ENCODE results near the gene OR8J3. TPM values are rescaled to one million over a fixed set of nuclear protein-coding genes. Genes with fewer than 3 reads are reported as not detected.
"Not testable (repeated sequence)": the region's sequence is repeated elsewhere in the genome, so short reads cannot be mapped to it uniquely, and the experiment has no call there.

The OR8J3 gene
- total and polyA plus RNA-seq, 2 of the 13 experiments (the other 11 are each of a cell fraction or from before 2014, with no cell fraction given), result not detected

- TF ChIP-seq ZNF276 (CRISPR knock-in tag; IDR thresholded peaks at IDR 0.05; ENCODE audit: low read depth) (no peak), ZNF746 (CRISPR knock-in tag; IDR thresholded peaks at IDR 0.05) (no peak), NCOA1 (CRISPR knock-in tag; IDR thresholded peaks at IDR 0.05) (no peak), KAT8 (CRISPR knock-in tag; IDR thresholded peaks at IDR 0.05) (no peak), SOX5 (CRISPR knock-in tag; IDR thresholded peaks at IDR 0.05; ENCODE audit: borderline replicate concordance) (no peak), ZHX2 (IDR thresholded peaks at IDR 0.05; ENCODE audit: low read depth) (no peak), ZHX2 (CRISPR knock-in tag; IDR thresholded peaks at IDR 0.05; ENCODE audit: borderline replicate concordance) (no peak), ZBTB43 (CRISPR knock-in tag; conservative IDR thresholded peaks at IDR 0.05) (no peak)
These were observed 11.4 kb upstream of the OR8J3 start (continued) for GRCh38 chr11:56151376-56151775.

GRCh38 chr11:56143681-56144080 lies 3.7 kb upstream of the OR8J3 start:
- H3K4me1 ChIP-seq (ENCODE audit: insufficient read depth, low read length); CTCF ChIA-PET (ENCODE audit: low intra/inter-chr PET ratio, low total read pairs); BruUV-seq (replicated peaks); ATAC-seq; H3K27ac ChIP-seq (ENCODE audit: extremely low read length, insufficient read depth, low read length); H3K79me2 ChIP-seq (ENCODE audit: insufficient read depth, low read length); FAIRE-seq; DNase-seq (ENCODE audit: low spot score); H3K4me2 ChIP-seq (ENCODE audit: low read depth, low read length); H2AFZ ChIP-seq (ENCODE audit: low read length); H3K27me3 ChIP-seq (ENCODE audit: control insufficient read depth in 1 of 2, insufficient read depth in 2 of 2, low read length in 2 of 2); in situ Hi-C loops (cut with HindIII; ENCODE audit: extremely low pct_ligation_motif_present, low pct_unique_long_range_greater_than_20kb); POLR2A ChIA-PET; H3K9ac ChIP-seq (ENCODE audit: insufficient read depth, low read depth, low read length); H4K20me1 ChIP-seq (ENCODE audit: insufficient read depth, low read length); H3K4me3 ChIP-seq (replicated peaks in 1 of 3; ENCODE audit: insufficient read depth in 1 of 3, low read depth in 2 of 3, low read length in 3 of 3); H3K36me3 ChIP-seq (replicated peaks in 1 of 2; ENCODE audit: control insufficient read depth in 1 of 2, insufficient read depth in 2 of 2, low read length in 2 of 2): not testable (repeated sequence)
- peaks cover 47% of the 10 kb centered on the region for H3K9me3 ChIP-seq (ENCODE audit: low read length)
- WGBS (ENCODE audit: low lambda C conversion rate), result 66% methylated on average over 6 of the region's 30 CpGs
- intact Hi-C loops (cut with micrococcal nuclease; ENCODE audit: unreplicated experiment), result loop anchor here (5.0 kb wide), 1 partner anchor 624 kb away; no protein-coding TSS in a partner anchor

Measured in HepG2 (cell line).